ENCODE data around the gene PPP1R12A.

DNA sequence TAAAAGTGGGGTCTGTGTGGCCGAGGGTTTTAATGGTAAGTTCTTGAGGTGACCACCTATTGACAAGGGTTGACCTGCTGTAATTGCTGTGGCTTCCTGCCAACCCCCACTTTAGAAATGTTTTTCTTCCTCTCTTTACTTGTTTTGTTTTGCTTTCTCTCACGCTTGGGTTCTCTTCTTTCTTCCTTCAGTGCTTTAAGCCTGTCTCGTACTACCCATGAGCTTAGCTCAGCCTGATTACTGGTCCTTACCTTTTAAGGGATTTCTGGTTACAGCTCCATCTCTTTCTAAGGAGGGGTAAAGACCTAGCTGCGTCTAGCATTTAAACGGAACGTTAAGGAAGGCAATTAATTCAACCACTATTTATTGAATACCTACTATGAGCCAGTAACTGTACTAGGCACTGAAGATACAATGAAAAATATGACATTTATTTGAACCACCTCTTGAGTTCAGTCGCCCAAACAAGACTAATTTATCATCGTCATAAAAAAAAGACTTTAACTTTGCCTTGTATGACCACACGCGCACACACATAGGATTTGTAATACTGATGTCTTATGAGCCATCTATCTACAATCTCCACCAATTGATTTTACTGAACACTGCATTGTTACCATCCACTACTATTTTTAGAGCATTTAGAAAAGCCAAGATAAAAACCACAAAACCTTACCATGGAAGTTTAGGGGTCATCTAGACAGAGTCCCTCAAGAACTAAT lies 888 bp upstream of the PPP1R12A start:
- TF ChIP-seq, protein P1, sequence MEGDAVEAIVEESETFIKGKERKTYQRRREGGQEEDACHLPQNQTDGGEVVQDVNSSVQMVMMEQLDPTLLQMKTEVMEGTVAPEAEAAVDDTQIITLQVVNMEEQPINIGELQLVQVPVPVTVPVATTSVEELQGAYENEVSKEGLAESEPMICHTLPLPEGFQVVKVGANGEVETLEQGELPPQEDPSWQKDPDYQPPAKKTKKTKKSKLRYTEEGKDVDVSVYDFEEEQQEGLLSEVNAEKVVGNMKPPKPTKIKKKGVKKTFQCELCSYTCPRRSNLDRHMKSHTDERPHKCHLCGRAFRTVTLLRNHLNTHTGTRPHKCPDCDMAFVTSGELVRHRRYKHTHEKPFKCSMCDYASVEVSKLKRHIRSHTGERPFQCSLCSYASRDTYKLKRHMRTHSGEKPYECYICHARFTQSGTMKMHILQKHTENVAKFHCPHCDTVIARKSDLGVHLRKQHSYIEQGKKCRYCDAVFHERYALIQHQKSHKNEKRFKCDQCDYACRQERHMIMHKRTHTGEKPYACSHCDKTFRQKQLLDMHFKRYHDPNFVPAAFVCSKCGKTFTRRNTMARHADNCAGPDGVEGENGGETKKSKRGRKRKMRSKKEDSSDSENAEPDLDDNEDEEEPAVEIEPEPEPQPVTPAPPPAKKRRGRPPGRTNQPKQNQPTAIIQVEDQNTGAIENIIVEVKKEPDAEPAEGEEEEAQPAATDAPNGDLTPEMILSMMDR (IDR thresholded peaks at IDR 0.05), result no peak
- TF ChIP-seq POLR2A (IDR thresholded peaks at IDR 0.05) (no peak), POLR2AphosphoS5 (IDR thresholded peaks at IDR 0.05) (no peak)

Measured in prostate gland (tissue), 2 donors.